ENCODE data around the gene NRCAM. TPM values are rescaled to one million over a fixed set of nuclear protein-coding genes. Genes with fewer than 3 reads are reported as not detected.

Gene NRCAM
- total RNA-seq, 2 experiments from 2014 or later = 3.2 to 3.8 TPM

GRCh38 chr7:108204281-108204796 lies 251.9 kb downstream of the NRCAM start:
- TF ChIP-seq CTCF (IDR thresholded peaks at IDR 0.05) = no peak
- no peak for ATAC-seq
- Mint-ChIP-seq H3K9me3 (no peaks in the 10 kb centered on the region), H3K4me1 (ENCODE audit: low read depth) (no peaks in the 10 kb centered on the region), H3K36me3 (ENCODE audit: low read depth) (peaks cover 3% of the 10 kb centered on the region), H3K27me3 (no peaks in the 10 kb centered on the region), H3K27ac (no peak overlapping the region), H3K4me3 (no peak overlapping the region)
- intact Hi-C loops (cut with micrococcal nuclease) = no loop called here
- no peak for DNase-seq
- ChIA-PET POLR2A (no interaction called here), CTCF (interaction anchor here (0.8 kb wide), 1 partner anchor 292 kb away, joined by 3 read pairs; no protein-coding TSS in a partner anchor)

DNA sequence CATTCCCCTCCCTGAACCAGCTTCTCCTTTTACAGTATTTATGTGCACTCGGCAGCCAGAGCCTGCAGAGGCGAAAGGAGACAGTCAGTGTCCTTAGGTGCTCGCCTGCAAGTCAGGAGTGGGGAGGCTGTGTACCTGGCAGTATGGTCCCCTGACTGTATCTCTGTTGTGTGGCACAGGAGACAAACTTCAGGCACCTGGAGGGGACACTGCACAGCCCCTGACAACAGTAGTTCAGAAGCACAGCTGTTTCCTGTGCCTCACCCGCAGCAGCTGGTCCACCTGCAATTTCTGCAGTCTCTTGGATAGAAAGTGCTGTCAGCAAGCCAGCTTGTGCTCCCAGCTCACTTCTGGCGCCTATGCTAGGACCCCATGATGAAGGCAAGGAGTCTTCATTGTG lies 252.7 kb downstream of the NRCAM start:
- H3K9me3 Mint-ChIP-seq = no peaks in the 10 kb centered on the region
- TF ChIP-seq CTCF (IDR thresholded peaks at IDR 0.05) = no peak
- no peaks in the 10 kb centered on the region for H3K27me3 Mint-ChIP-seq
- CTCF ChIA-PET = no interaction called here
- intact Hi-C loops (cut with micrococcal nuclease) = no loop called here
- no peaks in the 10 kb centered on the region for H3K4me1 Mint-ChIP-seq (ENCODE audit: low read depth)
- H3K4me3 Mint-ChIP-seq = no peak overlapping the region
- POLR2A ChIA-PET = no interaction called here
- H3K27ac Mint-ChIP-seq = no peak overlapping the region
- no peak for DNase-seq
- ATAC-seq = no peak
- peaks cover 3% of the 10 kb centered on the region for H3K36me3 Mint-ChIP-seq (ENCODE audit: low read depth)

DNA sequence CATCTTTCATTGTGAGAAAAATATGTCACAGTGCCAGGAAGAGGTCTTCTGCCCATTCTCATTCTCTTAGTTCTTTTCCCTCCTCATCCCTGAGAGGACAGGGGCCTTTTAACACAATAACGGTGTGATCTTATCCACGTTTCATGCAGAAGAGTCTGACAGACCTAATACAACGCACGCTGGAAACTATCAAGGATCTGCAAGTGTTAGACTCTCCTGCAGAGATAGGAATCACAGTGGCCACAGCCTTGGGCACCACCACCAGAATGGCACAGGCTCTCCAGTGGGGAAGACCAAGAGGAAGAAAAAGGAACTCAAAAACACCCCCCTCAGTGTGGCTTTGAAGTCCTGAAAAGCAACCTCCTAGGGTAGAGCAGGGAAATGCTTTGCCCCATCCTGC lies 253.5 kb downstream of the NRCAM start:
- POLR2A ChIA-PET = no interaction called here
- Mint-ChIP-seq H3K4me3 (no peak overlapping the region), H3K27me3 (no peaks in the 10 kb centered on the region), H3K4me1 (ENCODE audit: low read depth) (no peaks in the 10 kb centered on the region), H3K9me3 (no peaks in the 10 kb centered on the region), H3K36me3 (ENCODE audit: low read depth) (peaks cover 3% of the 10 kb centered on the region), H3K27ac (no peak overlapping the region)
- ATAC-seq = no peak
- CTCF ChIA-PET = no interaction called here
- DNase-seq = no peak
- no peak for TF ChIP-seq CTCF (IDR thresholded peaks at IDR 0.05)
- intact Hi-C loops (cut with micrococcal nuclease) = no loop called here

- DNase-seq (no peak), ATAC-seq (no peak)
- intact Hi-C loops (cut with micrococcal nuclease) = no loop called here
- Mint-ChIP-seq H3K27me3 (no peaks in the 10 kb centered on the region), H3K27ac (no peak overlapping the region), H3K4me3 (no peak overlapping the region), H3K36me3 (ENCODE audit: low read depth) (no peaks in the 10 kb centered on the region), H3K9me3 (no peaks in the 10 kb centered on the region), H3K4me1 (ENCODE audit: low read depth) (no peaks in the 10 kb centered on the region)
- no peak for TF ChIP-seq CTCF (IDR thresholded peaks at IDR 0.05)
- ChIA-PET CTCF (interaction anchor here (0.8 kb wide), 1 partner anchor 56 kb away, joined by 3 read pairs; no protein-coding TSS in a partner anchor), POLR2A (no interaction called here)
These were observed 254.5 kb downstream of the NRCAM start for GRCh38 chr7:108201766-108202165.

GRCh38 chr7:108200326-108200725 lies 255.9 kb downstream of the NRCAM start:
- Mint-ChIP-seq H3K4me3 (no peak overlapping the region), H3K9me3 (no peaks in the 10 kb centered on the region), H3K36me3 (ENCODE audit: low read depth) (no peaks in the 10 kb centered on the region), H3K27ac (no peak overlapping the region), H3K4me1 (ENCODE audit: low read depth) (no peaks in the 10 kb centered on the region), H3K27me3 (no peaks in the 10 kb centered on the region)
- POLR2A ChIA-PET = no interaction called here
- intact Hi-C loops (cut with micrococcal nuclease) = no loop called here
- TF ChIP-seq CTCF (IDR thresholded peaks at IDR 0.05) = no peak
- ATAC-seq = no peak
- CTCF ChIA-PET = no interaction called here
- DNase-seq = no peak
